IMR-90 (cell line): ENCODE measurements around the gene TMEM9B. TPM values are rescaled to one million over a fixed set of nuclear protein-coding genes. Genes with fewer than 3 reads are reported as not detected.

ENCODE experiments used
- ATAC-seq: fragments of 200-7000 bp; cut with Tn5 transposase; 2 replicates; pipeline ENCODE4 v1.9.1; 2020; ENCODE audit warnings: low read depth, mild to moderate bottlenecking, moderate library complexity
- BruUV-seq: library from RNA; stranded (reverse); fragments of 400-500 nt; replicated peaks from 2 replicates; lab custom pipeline; 2021; lab: Mats Ljungman, UMichigan
- CTCF ChIA-PET: fragments of 300-600 bp; formaldehyde crosslinking; extraction: SDS; loops from one replicate; lab custom pipeline; 2021; ENCODE audit warnings: antibody characterized with exemption; lab: Yijun Ruan, JAX
- POLR2A ChIA-PET: fragments of 300-600 bp; sonication (Branson Sonifier 250); formaldehyde crosslinking; loops from one replicate; lab custom pipeline; 2022; ENCODE audit warnings: antibody characterized with exemption; ENCODE audit not compliant: unreplicated experiment; lab: Charles Lee
- DNase-seq: peaks from one replicate; pipeline ENCODE4 v3.0.0; 2013
- H2AFZ ChIP-seq: replicated peaks from 2 replicates; pipeline ENCODE3; 2013; ENCODE audit warnings: low read length, mild to moderate bottlenecking; ENCODE audit not compliant: poor library complexity
- H2AK5ac ChIP-seq: 2 replicates; pipeline ENCODE4 v1.6.1; 2013; ENCODE audit warnings: low read depth, low read length, inconsistent platforms
- H2AK9ac ChIP-seq: replicated peaks from 2 replicates; pipeline ENCODE3; 2013; ENCODE audit warnings: mild to moderate bottlenecking, low read depth, low read length, moderate library complexity; ENCODE audit not compliant: poor library complexity
- H2BK120ac ChIP-seq: 2 replicates; pipeline ENCODE4 v1.6.1; 2013; ENCODE audit warnings: low read depth, low read length, inconsistent platforms
- H2BK15ac ChIP-seq: 3 replicates; pipeline ENCODE4 v1.6.1; 2013; ENCODE audit warnings: low read depth, low read length, inconsistent platforms
- H2BK20ac ChIP-seq: 2 replicates; pipeline ENCODE4 v1.6.1; 2013; ENCODE audit warnings: low read depth, mild to moderate bottlenecking, inconsistent platforms, low read length, moderate library complexity
- H2BK5ac ChIP-seq: 2 replicates; pipeline ENCODE4 v1.6.1; 2013; ENCODE audit warnings: mild to moderate bottlenecking, low read depth, low read length, inconsistent platforms; ENCODE audit not compliant: poor library complexity, severe bottlenecking
- H3K14ac ChIP-seq: replicated peaks from 2 replicates; pipeline ENCODE4 v1.6.1; 2013; ENCODE audit warnings: low read depth, low read length, inconsistent platforms
- H3K18ac ChIP-seq: 2 replicates; pipeline ENCODE4 v1.6.1; 2013; ENCODE audit warnings: low read depth, low read length, control low read depth
- H3K23ac ChIP-seq: 2 replicates; pipeline ENCODE4 v1.6.1; 2013; ENCODE audit warnings: low read depth, low read length, inconsistent platforms
- H3K27ac ChIP-seq: 2 replicates; pipeline ENCODE4 v1.5.1; 2013; ENCODE audit warnings: mild to moderate bottlenecking, control low read depth, low read length; ENCODE audit not compliant: insufficient read depth
- H3K27me3 ChIP-seq: 2 replicates; pipeline ENCODE4 v1.6.1; 2013; ENCODE audit warnings: low read length; ENCODE audit not compliant: control insufficient read depth, insufficient read depth
- H3K36me3 ChIP-seq: 2 replicates; pipeline ENCODE4 v1.6.1; 2013; ENCODE audit warnings: low read length, mixed read lengths; ENCODE audit not compliant: control insufficient read depth, insufficient read depth
- H3K4ac ChIP-seq: 2 replicates; pipeline ENCODE4 v1.6.1; 2013; ENCODE audit warnings: low read depth, low read length, inconsistent platforms
- H3K4me1 ChIP-seq: 2 replicates; pipeline ENCODE4 v1.6.1; 2013; ENCODE audit warnings: low read length, mixed read lengths; ENCODE audit not compliant: control insufficient read depth, insufficient read depth
- H3K4me2 ChIP-seq: 2 replicates; pipeline ENCODE4 v1.6.1; 2013; ENCODE audit warnings: low read depth, mild to moderate bottlenecking, control low read depth, low read length, moderate library complexity
- H3K4me3 ChIP-seq: 2 replicates; pipeline ENCODE4 v1.5.1; 2013; ENCODE audit warnings: low read depth, mild to moderate bottlenecking, control low read depth, low read length, moderate library complexity; ENCODE audit not compliant: insufficient read depth
- H3K56ac ChIP-seq: 2 replicates; pipeline ENCODE4 v1.6.1; 2013; ENCODE audit warnings: low read length, inconsistent platforms; ENCODE audit not compliant: insufficient read depth; ENCODE audit errors: extremely low read depth
- H3K79me1 ChIP-seq, 2 experiments: 2 replicates each; pipeline ENCODE4 v1.6.1; 2013; ENCODE audit warnings: low read length in 2 of 2, inconsistent platforms in 1 of 2, low read depth in 1 of 2
- H3K9ac ChIP-seq: 2 replicates; pipeline ENCODE4 v1.6.1; 2013; ENCODE audit warnings: low read depth, low read length, control low read depth
- H3K9me1 ChIP-seq: 2 replicates; pipeline ENCODE4 v1.6.1; 2013; ENCODE audit warnings: low read length, inconsistent platforms; ENCODE audit not compliant: insufficient read depth
- H3K9me3 ChIP-seq: 2 replicates; pipeline ENCODE4 v1.6.1; 2013; ENCODE audit warnings: low read length; ENCODE audit not compliant: control insufficient read depth, insufficient read depth
- H4K20me1 ChIP-seq: 2 replicates; pipeline ENCODE4 v1.6.1; 2013; ENCODE audit warnings: low read length, inconsistent platforms; ENCODE audit not compliant: insufficient read depth
- H4K5ac ChIP-seq: 2 replicates; pipeline ENCODE4 v1.6.1; 2013; ENCODE audit warnings: mild to moderate bottlenecking, low read depth, low read length, control low read depth
- H4K8ac ChIP-seq, 2 experiments: 2 replicates each; pipeline ENCODE4 v1.6.1; 2013; ENCODE audit warnings: low read depth in 2 of 2, low read length in 2 of 2, control low read depth in 1 of 2, inconsistent platforms in 1 of 2
- H4K91ac ChIP-seq: 2 replicates; pipeline ENCODE4 v1.6.1; 2013; ENCODE audit warnings: low read depth, low read length, inconsistent platforms; ENCODE audit not compliant: insufficient read depth
- CHD1 ChIP-seq: IDR thresholded peaks from 2 replicates; pipeline ENCODE4 v1.6.1; 2012; ENCODE audit warnings: low read depth, low read length, improper control_type of control experiment
- MXI1 ChIP-seq: IDR thresholded peaks from 2 replicates; pipeline ENCODE4 v1.6.1; 2012; ENCODE audit warnings: low read depth, mild to moderate bottlenecking, low read length, moderate library complexity, borderline replicate concordance
- POLR2A ChIP-seq: IDR thresholded peaks from 2 replicates; pipeline ENCODE4 v1.6.1; 2012; ENCODE audit warnings: mild to moderate bottlenecking, low read depth, low read length
- RAD21 ChIP-seq: IDR thresholded peaks from 2 replicates; pipeline ENCODE4 v1.6.1; 2012; ENCODE audit warnings: low read length, improper control_type of control experiment
- RCOR1 ChIP-seq: IDR thresholded peaks from 2 replicates; pipeline ENCODE4 v1.6.1; 2012; ENCODE audit warnings: mild to moderate bottlenecking, low read length, improper control_type of control experiment; ENCODE audit not compliant: insufficient replicate concordance
- SMC3 ChIP-seq: fragments of 150-350 bp; IDR thresholded peaks from 2 replicates; pipeline ENCODE4 v1.6.1; 2016; ENCODE audit warnings: low read depth, mild to moderate bottlenecking, antibody characterized with exemption, low read length, moderate library complexity
- USF2 ChIP-seq: fragments of 150-350 bp; IDR thresholded peaks from 2 replicates; pipeline ENCODE4 v1.6.1; 2017; ENCODE audit warnings: mild to moderate bottlenecking, antibody characterized with exemption, low read length, low read depth
- WGBS, 2 experiments: methylation state at CpG; one replicate each; pipeline versions ENCODE4 v1.1.5 to v1.1.7; 2013; ENCODE audit warnings: missing lambda C conversion rate in 2 of 2; ENCODE audit not compliant: insufficient read length in 1 of 2; ENCODE audit errors: extremely low coverage in 2 of 2; 5-methylcytosine and 5-hydroxymethylcytosine counted together
- dilution Hi-C: fragments of 300-500 bp; cut with HindIII; formaldehyde crosslinking; loops from one replicate; pipeline ENCODE4 v1.14.3; 2018; ENCODE audit warnings: low sequenced_read_pairs; ENCODE audit not compliant: unreplicated experiment
- in situ Hi-C: fragments of 300-500 bp; cut with MboI; formaldehyde crosslinking; loops from 3 replicates; pipeline ENCODE4 v1.14.3; 2019; ENCODE audit warnings: low sequenced_read_pairs, inconsistent platforms, mixed read lengths
- intact Hi-C: fragments of 100-400 bp; cut with micrococcal nuclease; formaldehyde crosslinking; loops from 2 replicates; pipeline ENCODE4 v1.10.0; 2022
- polyA plus RNA-seq, 3 experiments: library from polyadenylated mRNA; depleted of rRNA; stranded (reverse); fragments of >200 nt; gene quantifications; 2 replicates each; pipeline ENCODE4 v1.2.3, GENCODE V29; 2012; ENCODE audit warnings: low replicate concordance in 1 of 3
- total RNA-seq: library from RNA; depleted of rRNA; stranded (reverse); fragments of >200 nt; gene quantifications from 2 replicates; pipeline ENCODE4 v1.2.3, GENCODE V29; 2012

The TMEM9B gene
- total and polyA plus RNA-seq, 2 of the 4 experiments (the other 2 are of a cell fraction): 24.6 to 25.6 TPM

GRCh38 chr11:8973121-8973520 is 8.9 kb upstream of the TMEM9B start:
- Histone ChIP-seq H3K4me3 (no peak overlapping the region), H4K5ac (no peak overlapping the region), H3K18ac (no peak overlapping the region), H3K23ac (no peak overlapping the region), H2BK5ac (no peak overlapping the region), H3K9ac (no peak overlapping the region), H4K20me1 (no peaks in the 10 kb centered on the region), H3K9me3 (no peaks in the 10 kb centered on the region), H2BK15ac (no peak overlapping the region), H4K8ac (no peak overlapping the region), H2AK9ac (no peak overlapping the region), H2BK20ac (no peak overlapping the region), H2AFZ (no peak overlapping the region), H2AK5ac (no peak overlapping the region), H3K14ac (no peak overlapping the region), H3K27ac (no peak overlapping the region), H3K4me2 (no peak overlapping the region), H3K4ac (no peak overlapping the region), H3K27me3 (no peaks in the 10 kb centered on the region), H3K9me1 (no peaks in the 10 kb centered on the region), H4K91ac (no peak overlapping the region), H2BK120ac (no peak overlapping the region), H3K36me3 (no peaks in the 10 kb centered on the region), H3K4me1 (no peaks in the 10 kb centered on the region), H3K56ac (no peak overlapping the region), H3K79me1 (no peaks in the 10 kb centered on the region)
- intact Hi-C loops (no loop called here), in situ Hi-C loops (loop anchor here (25.0 kb wide), 1 partner anchor 736 kb away; no protein-coding TSS in a partner anchor), dilution Hi-C loops (no loop called here)
- POLR2A ChIA-PET: no interaction called here
- ATAC-seq: no peak
- CTCF ChIA-PET: no interaction called here
- no peak for TF ChIP-seq USF2
- TF ChIP-seq RAD21: no peak
- TF ChIP-seq MXI1: no peak
- no peak for TF ChIP-seq RCOR1
- no peak for TF ChIP-seq POLR2A
- no peak for TF ChIP-seq SMC3
- TF ChIP-seq CHD1: no peak
- no CpG with 5 or more reads among the region's 3 CpGs for WGBS, 2 experiments
- DNase-seq: no peak
- BruUV-seq: no TSS peak
